Gastrocnemius medialis (tissue), 4 donors: Measurements from ENCODE around the gene WDR7. TPM values are rescaled to one million over a fixed set of nuclear protein-coding genes. Genes with fewer than 3 reads are reported as not detected.

Experiments used
- ATAC-seq, 2 donors: fragments of 150-250 bp; one replicate each; pipeline ENCODE4 v1.9.1; 2016
- DNase-seq, 2 donors: peaks; one replicate each; pipeline ENCODE4 v3.0.0-alpha.2; 2019
- H3K27ac ChIP-seq, 4 donors: fragments of 200-600 bp; sonication (generic); 1 replicate in 1 of 4; 2 replicates in 3 of 4; pipeline ENCODE4 v1.5.1; 2016 to 2018; ENCODE audit warnings: mild to moderate bottlenecking in 2 of 4, moderate library complexity in 1 of 4
- H3K27me3 ChIP-seq, 3 donors: fragments of 200-600 bp; sonication (generic) in 2 of 3; 1 replicate in 1 of 3; 2 replicates in 2 of 3; pipeline versions ENCODE4 v1.5.1 to v1.6.0; 2016 to 2019; ENCODE audit warnings: mild to moderate bottlenecking in 1 of 3, moderate library complexity in 1 of 3
- H3K36me3 ChIP-seq, 2 donors: fragments of 200-600 bp; sonication (generic) in 1 of 2; one replicate each; pipeline ENCODE4 v1.5.1; 2017 to 2018
- H3K4me1 ChIP-seq, 2 donors: fragments of 200-600 bp; sonication (generic) in 1 of 2; one replicate each; pipeline ENCODE4 v1.5.1; 2016 to 2017; ENCODE audit warnings: mild to moderate bottlenecking in 2 of 2
- H3K4me3 ChIP-seq, 4 donors: fragments of 200-600 bp; sonication (generic) in 3 of 4; 1 replicate in 1 of 4; 2 replicates in 3 of 4; pipeline ENCODE4 v1.5.1; 2016 to 2019; ENCODE audit warnings: mild to moderate bottlenecking in 2 of 4
- H3K9me3 ChIP-seq, 3 donors: fragments of 200-600 bp; sonication (generic) in 2 of 3; 1 replicate in 1 of 3; 2 replicates in 2 of 3; pipeline ENCODE4 v1.5.1; 2016 to 2019
- POLR2A ChIP-seq, 2 donors: fragments of 450-650 bp; IDR thresholded peaks; one replicate each; pipeline ENCODE4 v1.6.1; 2017; ENCODE audit warnings: antibody characterized with exemption in 2 of 2, mild to moderate bottlenecking in 2 of 2, moderate library complexity in 2 of 2
- in situ Hi-C, 4 donors: fragments of 200-750 bp; cut with MboI; loops; one replicate each; pipeline versions ENCODE4 v1.15.0 to v1.8.0; 2017; ENCODE audit warnings: low sequenced_read_pairs in 4 of 4
- intact Hi-C: fragments of 100-400 bp; cut with DNase I; formaldehyde crosslinking; loops from one replicate; pipeline ENCODE4 v1.15.1; 2023; ENCODE audit warnings: low total_unique reads
- total RNA-seq, 4 donors: library from RNA; depleted of rRNA; stranded (reverse); fragments of >200 nt; gene quantifications; one replicate each; pipeline versions ENCODE4 v1.1.0 to v1.2.3, GENCODE V29; 2016
- TF ChIP-seq, protein P1 (sequence below), 5 experiments: fragments of 450-650 bp in 3 of 5; fragments of 200-600 bp in 2 of 5; sonication (generic) in 2 of 5; IDR thresholded peaks in 4 of 5; conservative IDR thresholded peaks in 1 of 5; 1 replicate in 4 of 5; 2 replicates in 1 of 5; pipeline ENCODE4 v1.5.1; 2016 to 2019; ENCODE audit warnings: antibody characterized with exemption in 5 of 5, mild to moderate bottlenecking in 3 of 5, moderate library complexity in 3 of 5

Gene WDR7
- total RNA-seq, 4 donors from 2014 or later, result 20.5 to 24.2 (median 21.8) TPM

- ATAC-seq (no peak), DNase-seq (no peak)
- no peaks in the 10 kb centered on the region for H3K36me3 ChIP-seq
- no peak overlapping the region for H3K4me3 ChIP-seq
- H3K9me3 ChIP-seq, result no peaks in the 10 kb centered on the region
- no peaks in the 10 kb centered on the region for H3K27me3 ChIP-seq
- in situ Hi-C loops (no loop called here), intact Hi-C loops (no loop called here)
- no peak overlapping the region for H3K27ac ChIP-seq
- H3K4me1 ChIP-seq, result no peaks in the 10 kb centered on the region
- TF ChIP-seq, protein P1, sequence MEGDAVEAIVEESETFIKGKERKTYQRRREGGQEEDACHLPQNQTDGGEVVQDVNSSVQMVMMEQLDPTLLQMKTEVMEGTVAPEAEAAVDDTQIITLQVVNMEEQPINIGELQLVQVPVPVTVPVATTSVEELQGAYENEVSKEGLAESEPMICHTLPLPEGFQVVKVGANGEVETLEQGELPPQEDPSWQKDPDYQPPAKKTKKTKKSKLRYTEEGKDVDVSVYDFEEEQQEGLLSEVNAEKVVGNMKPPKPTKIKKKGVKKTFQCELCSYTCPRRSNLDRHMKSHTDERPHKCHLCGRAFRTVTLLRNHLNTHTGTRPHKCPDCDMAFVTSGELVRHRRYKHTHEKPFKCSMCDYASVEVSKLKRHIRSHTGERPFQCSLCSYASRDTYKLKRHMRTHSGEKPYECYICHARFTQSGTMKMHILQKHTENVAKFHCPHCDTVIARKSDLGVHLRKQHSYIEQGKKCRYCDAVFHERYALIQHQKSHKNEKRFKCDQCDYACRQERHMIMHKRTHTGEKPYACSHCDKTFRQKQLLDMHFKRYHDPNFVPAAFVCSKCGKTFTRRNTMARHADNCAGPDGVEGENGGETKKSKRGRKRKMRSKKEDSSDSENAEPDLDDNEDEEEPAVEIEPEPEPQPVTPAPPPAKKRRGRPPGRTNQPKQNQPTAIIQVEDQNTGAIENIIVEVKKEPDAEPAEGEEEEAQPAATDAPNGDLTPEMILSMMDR (IDR thresholded peaks at IDR 0.05 in 4 of 5, conservative IDR thresholded peaks at IDR 0.05 in 1 of 5), result no peak
- no peak for TF ChIP-seq POLR2A (IDR thresholded peaks at IDR 0.05)
Measured at GRCh38 chr18:57038395-57038794, 387.2 kb downstream of the WDR7 start.

GRCh38 chr18:57040175-57040574 is 389.0 kb downstream of the WDR7 start:
- Histone ChIP-seq H3K9me3 (no peaks in the 10 kb centered on the region), H3K4me3 (no peak overlapping the region), H3K4me1 (no peaks in the 10 kb centered on the region), H3K36me3 (no peaks in the 10 kb centered on the region), H3K27me3 (no peaks in the 10 kb centered on the region), H3K27ac (no peak overlapping the region)
- in situ Hi-C loops, result no loop called here
- ATAC-seq, result no peak
- intact Hi-C loops, result no loop called here
- no peak for TF ChIP-seq POLR2A (IDR thresholded peaks at IDR 0.05)
- TF ChIP-seq, protein P1 (IDR thresholded peaks at IDR 0.05 in 4 of 5, conservative IDR thresholded peaks at IDR 0.05 in 1 of 5), result no peak
- DNase-seq, result no peak

DNA sequence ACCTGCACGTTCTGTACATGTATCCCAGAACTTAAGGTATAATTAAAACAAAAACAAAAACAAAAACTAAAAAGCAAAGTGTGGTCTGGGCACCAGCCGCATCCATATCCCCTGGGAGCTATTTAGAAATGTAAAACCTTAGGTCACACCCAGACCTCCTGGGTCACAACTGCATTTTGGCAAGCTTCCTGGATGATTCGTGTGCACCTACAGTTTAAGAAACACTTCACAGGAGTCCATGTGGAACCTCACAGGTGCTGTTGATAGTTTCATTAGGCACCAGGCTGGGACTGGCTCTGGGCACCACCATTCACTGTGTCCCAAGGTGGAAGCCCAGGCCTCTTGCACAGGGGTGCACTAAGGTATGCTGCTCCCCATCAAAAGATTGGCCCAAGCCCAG is 392.1 kb downstream of the WDR7 start:
- Histone ChIP-seq H3K4me1 (no peaks in the 10 kb centered on the region), H3K4me3 (no peak overlapping the region), H3K36me3 (no peaks in the 10 kb centered on the region), H3K27ac (no peak overlapping the region), H3K27me3 (no peaks in the 10 kb centered on the region), H3K9me3 (no peaks in the 10 kb centered on the region)
- TF ChIP-seq, protein P1 (IDR thresholded peaks at IDR 0.05 in 4 of 5, conservative IDR thresholded peaks at IDR 0.05 in 1 of 5), result no peak
- no peak for TF ChIP-seq POLR2A (IDR thresholded peaks at IDR 0.05)
- in situ Hi-C loops, result no loop called here
- no peak for ATAC-seq
- DNase-seq, result no peak
- intact Hi-C loops, result no loop called here

DNA sequence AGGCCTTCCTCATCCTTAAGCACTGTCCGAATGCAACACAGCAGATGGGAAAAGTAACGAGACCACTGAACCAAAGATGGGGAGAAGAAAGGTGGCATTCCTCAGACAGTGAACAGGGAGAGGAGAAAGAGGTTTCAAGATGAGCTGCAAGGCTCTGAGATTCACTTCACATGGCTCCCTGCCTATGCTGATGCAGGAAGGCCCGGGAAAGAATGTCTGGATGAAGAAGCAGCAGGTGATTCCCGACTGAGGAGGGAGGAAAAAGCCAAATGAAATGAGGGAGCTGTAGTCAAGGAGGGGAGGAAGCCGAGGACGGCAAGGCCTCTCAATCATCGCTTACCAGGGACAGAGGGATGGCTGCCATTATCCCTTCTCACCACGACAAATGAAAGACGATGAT is 397.2 kb downstream of the WDR7 start:
- Histone ChIP-seq H3K27ac (no peak overlapping the region), H3K27me3 (no peaks in the 10 kb centered on the region), H3K36me3 (no peaks in the 10 kb centered on the region), H3K4me3 (no peak overlapping the region), H3K9me3 (no peaks in the 10 kb centered on the region), H3K4me1 (no peaks in the 10 kb centered on the region)
- intact Hi-C loops (no loop called here), in situ Hi-C loops (no loop called here)
- no peak for ATAC-seq
- TF ChIP-seq, protein P1 (IDR thresholded peaks at IDR 0.05 in 4 of 5, conservative IDR thresholded peaks at IDR 0.05 in 1 of 5), result no peak
- TF ChIP-seq POLR2A (IDR thresholded peaks at IDR 0.05), result no peak
- DNase-seq, result no peak

DNA sequence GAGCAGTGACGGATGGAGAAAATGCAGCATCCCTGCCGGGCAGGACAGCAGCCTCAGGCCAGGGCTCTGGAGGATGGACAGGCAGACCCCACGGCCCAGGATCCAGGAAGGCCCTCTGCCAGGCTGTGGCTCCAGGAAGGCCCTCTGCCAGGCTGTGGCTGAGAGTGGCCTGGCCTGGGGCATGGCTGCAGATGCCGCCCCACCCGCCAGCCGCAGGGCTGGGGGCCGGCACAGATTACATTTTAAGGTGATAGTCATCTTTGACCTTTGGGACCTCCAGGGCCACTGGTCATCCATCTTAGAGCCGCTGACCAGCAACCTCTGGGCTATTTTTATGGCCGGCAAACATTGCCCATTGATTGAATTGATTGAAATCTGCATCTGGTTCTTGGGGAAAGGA is 397.7 kb downstream of the WDR7 start:
- no peaks in the 10 kb centered on the region for H3K36me3 ChIP-seq
- ATAC-seq (no peak), DNase-seq (no peak)
- in situ Hi-C loops (no loop called here), intact Hi-C loops (no loop called here)
- H3K9me3 ChIP-seq, result no peaks in the 10 kb centered on the region
- no peak overlapping the region for H3K27ac ChIP-seq
- no peak overlapping the region for H3K4me3 ChIP-seq
- H3K27me3 ChIP-seq, result no peaks in the 10 kb centered on the region
- TF ChIP-seq POLR2A (IDR thresholded peaks at IDR 0.05), result no peak
- TF ChIP-seq, protein P1 (IDR thresholded peaks at IDR 0.05 in 4 of 5, conservative IDR thresholded peaks at IDR 0.05 in 1 of 5), result no peak
- H3K4me1 ChIP-seq, result no peaks in the 10 kb centered on the region
